ENCODE data around the gene PTPRK.

Gene PTPRK

DNA sequence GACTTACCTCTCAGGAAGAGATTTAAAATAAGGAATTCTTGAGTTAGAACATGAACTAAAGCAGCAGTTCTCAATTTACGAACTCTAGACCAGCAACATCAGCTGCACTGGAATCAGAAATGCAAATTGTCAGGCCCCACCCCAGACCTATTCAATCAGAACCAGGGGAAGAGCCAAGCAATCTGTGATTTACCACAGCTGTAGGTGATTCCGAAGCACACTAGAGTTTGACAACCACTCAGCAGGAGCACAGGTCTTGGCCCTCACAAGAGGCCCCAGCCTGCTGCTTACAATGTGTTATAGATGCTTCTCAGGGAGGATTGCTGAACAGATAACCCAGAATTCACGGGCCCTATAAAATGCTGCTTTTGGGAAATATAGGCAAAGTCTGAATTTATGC is 279.2 kb downstream of the PTPRK start:
- Histone ChIP-seq H3F3A (ENCODE audit: insufficient read depth, low read length) (no peaks in the 10 kb centered on the region), H4K20me1 (ENCODE audit: insufficient read depth, low read length) (no peaks in the 10 kb centered on the region), H3K27me3 (ENCODE audit: insufficient read depth, low read length) (no peaks in the 10 kb centered on the region), H3K36me3 (ENCODE audit: insufficient read depth, low read length) (no peaks in the 10 kb centered on the region), H3K9me2 (ENCODE audit: low read depth, low read length) (no peaks in the 10 kb centered on the region), H3K27ac (ENCODE audit: low read depth, low read length, poor library complexity, severe bottlenecking) (no peak overlapping the region), H3K4me1 (ENCODE audit: insufficient read depth, low read length, severe bottlenecking) (no peaks in the 10 kb centered on the region), H3K4me3 (ENCODE audit: low read depth, low read length, poor library complexity, severe bottlenecking) (no peak overlapping the region), H3K79me2 (ENCODE audit: insufficient read depth, low read length) (no peaks in the 10 kb centered on the region), H3K9ac (ENCODE audit: low read length) (no peak overlapping the region), H3K4me2 (ENCODE audit: low read length) (no peak overlapping the region), H2AFZ (ENCODE audit: low read length) (no peak overlapping the region), H3K9me3 (ENCODE audit: low read length) (no peaks in the 10 kb centered on the region)
- TF ChIP-seq EZH2 (IDR thresholded peaks at IDR 0.05; ENCODE audit: borderline replicate concordance, low read length), result no peak
- TF ChIP-seq, protein P1, sequence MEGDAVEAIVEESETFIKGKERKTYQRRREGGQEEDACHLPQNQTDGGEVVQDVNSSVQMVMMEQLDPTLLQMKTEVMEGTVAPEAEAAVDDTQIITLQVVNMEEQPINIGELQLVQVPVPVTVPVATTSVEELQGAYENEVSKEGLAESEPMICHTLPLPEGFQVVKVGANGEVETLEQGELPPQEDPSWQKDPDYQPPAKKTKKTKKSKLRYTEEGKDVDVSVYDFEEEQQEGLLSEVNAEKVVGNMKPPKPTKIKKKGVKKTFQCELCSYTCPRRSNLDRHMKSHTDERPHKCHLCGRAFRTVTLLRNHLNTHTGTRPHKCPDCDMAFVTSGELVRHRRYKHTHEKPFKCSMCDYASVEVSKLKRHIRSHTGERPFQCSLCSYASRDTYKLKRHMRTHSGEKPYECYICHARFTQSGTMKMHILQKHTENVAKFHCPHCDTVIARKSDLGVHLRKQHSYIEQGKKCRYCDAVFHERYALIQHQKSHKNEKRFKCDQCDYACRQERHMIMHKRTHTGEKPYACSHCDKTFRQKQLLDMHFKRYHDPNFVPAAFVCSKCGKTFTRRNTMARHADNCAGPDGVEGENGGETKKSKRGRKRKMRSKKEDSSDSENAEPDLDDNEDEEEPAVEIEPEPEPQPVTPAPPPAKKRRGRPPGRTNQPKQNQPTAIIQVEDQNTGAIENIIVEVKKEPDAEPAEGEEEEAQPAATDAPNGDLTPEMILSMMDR (IDR thresholded peaks at IDR 0.05; ENCODE audit: low read length), result no peak

DNA sequence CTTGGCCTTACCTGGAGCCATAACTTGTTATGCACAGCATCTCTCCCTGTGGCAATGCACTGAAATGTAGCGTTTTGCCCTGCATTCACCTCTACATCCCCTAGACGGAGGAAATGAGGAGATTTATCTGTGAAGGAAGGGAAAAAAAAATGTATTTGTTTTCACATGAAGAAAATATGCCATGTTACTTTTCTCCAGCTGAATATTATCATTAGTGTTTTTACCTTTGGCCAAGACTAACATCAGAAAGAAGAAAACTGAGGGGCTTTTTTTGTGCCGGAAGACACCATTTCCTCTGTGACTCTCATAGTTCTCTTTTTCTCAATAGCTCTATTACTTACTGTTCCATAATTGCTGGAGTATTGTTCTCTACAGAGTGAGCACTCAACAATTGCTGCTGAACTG is 280.4 kb downstream of the PTPRK start:
- H3K9ac ChIP-seq (ENCODE audit: low read length), result no peak overlapping the region
- H3K27me3 ChIP-seq (ENCODE audit: insufficient read depth, low read length), result no peaks in the 10 kb centered on the region
- TF ChIP-seq, protein P1 (IDR thresholded peaks at IDR 0.05; ENCODE audit: low read length), result no peak
- TF ChIP-seq EZH2 (IDR thresholded peaks at IDR 0.05; ENCODE audit: borderline replicate concordance, low read length), result no peak
- no peaks in the 10 kb centered on the region for H3K9me3 ChIP-seq (ENCODE audit: low read length)
- H3K4me1 ChIP-seq (ENCODE audit: insufficient read depth, low read length, severe bottlenecking), result no peaks in the 10 kb centered on the region
- no peak overlapping the region for H3K4me3 ChIP-seq (ENCODE audit: low read depth, low read length, poor library complexity, severe bottlenecking)
- H3F3A ChIP-seq (ENCODE audit: insufficient read depth, low read length), result no peaks in the 10 kb centered on the region
- H2AFZ ChIP-seq (ENCODE audit: low read length), result no peak overlapping the region
- H3K9me2 ChIP-seq (ENCODE audit: low read depth, low read length), result no peaks in the 10 kb centered on the region
- H3K27ac ChIP-seq (ENCODE audit: low read depth, low read length, poor library complexity, severe bottlenecking), result no peak overlapping the region
- H3K79me2 ChIP-seq (ENCODE audit: insufficient read depth, low read length), result no peaks in the 10 kb centered on the region
- H4K20me1 ChIP-seq (ENCODE audit: insufficient read depth, low read length), result no peaks in the 10 kb centered on the region
- H3K36me3 ChIP-seq (ENCODE audit: insufficient read depth, low read length), result no peaks in the 10 kb centered on the region
- no peak overlapping the region for H3K4me2 ChIP-seq (ENCODE audit: low read length)

DNA sequence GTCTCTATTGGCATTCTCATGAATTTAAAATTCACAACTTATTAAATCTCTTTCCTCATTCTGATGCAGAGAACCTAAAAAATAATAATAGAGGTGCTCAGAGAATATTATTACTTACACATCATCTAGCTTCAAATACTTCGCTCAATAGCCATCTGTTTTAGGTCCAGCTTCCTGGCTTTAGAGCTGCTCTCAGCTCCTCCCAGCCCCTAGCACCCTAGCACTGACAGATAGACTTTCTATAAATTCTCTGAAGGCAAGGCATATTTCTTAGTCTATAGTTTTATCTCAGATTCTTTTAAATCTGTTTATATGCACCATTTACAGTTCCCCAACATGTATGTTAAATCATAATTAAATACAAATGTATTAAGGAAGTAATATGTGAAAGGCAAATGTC is 281.3 kb downstream of the PTPRK start:
- no peak overlapping the region for H2AFZ ChIP-seq (ENCODE audit: low read length)
- no peak overlapping the region for H3K4me2 ChIP-seq (ENCODE audit: low read length)
- H3F3A ChIP-seq (ENCODE audit: insufficient read depth, low read length), result no peaks in the 10 kb centered on the region
- H3K9ac ChIP-seq (ENCODE audit: low read length), result no peak overlapping the region
- H3K27me3 ChIP-seq (ENCODE audit: insufficient read depth, low read length), result no peaks in the 10 kb centered on the region
- TF ChIP-seq, protein P1 (IDR thresholded peaks at IDR 0.05; ENCODE audit: low read length), result no peak
- TF ChIP-seq EZH2 (IDR thresholded peaks at IDR 0.05; ENCODE audit: borderline replicate concordance, low read length), result no peak
- H3K9me3 ChIP-seq (ENCODE audit: low read length), result no peaks in the 10 kb centered on the region
- no peaks in the 10 kb centered on the region for H3K79me2 ChIP-seq (ENCODE audit: insufficient read depth, low read length)
- no peak overlapping the region for H3K4me3 ChIP-seq (ENCODE audit: low read depth, low read length, poor library complexity, severe bottlenecking)
- H3K4me1 ChIP-seq (ENCODE audit: insufficient read depth, low read length, severe bottlenecking), result no peaks in the 10 kb centered on the region
- H3K36me3 ChIP-seq (ENCODE audit: insufficient read depth, low read length), result no peaks in the 10 kb centered on the region
- H3K27ac ChIP-seq (ENCODE audit: low read depth, low read length, poor library complexity, severe bottlenecking), result no peak overlapping the region
- no peaks in the 10 kb centered on the region for H4K20me1 ChIP-seq (ENCODE audit: insufficient read depth, low read length)
- H3K9me2 ChIP-seq (ENCODE audit: low read depth, low read length), result no peaks in the 10 kb centered on the region
